ENCODE measurements around the gene KRTAP12-1. TPM values are rescaled to one million over a fixed set of nuclear protein-coding genes. Genes with fewer than 3 reads are reported as not detected.

KRTAP12-1 gene
- total and polyA plus RNA-seq, 2 of the 8 experiments (the other 6 are each of a cell fraction or from before 2014, with no cell fraction given) = 0.50 to 0.73 TPM

- H3K4ac ChIP-seq (replicated peaks; ENCODE audit: insufficient read length, low read depth, low read length) = peak overlapping the region; percentile 99
- H3K27ac ChIP-seq (ENCODE audit: low read depth, low read length) = no peak overlapping the region
- H3K9me3 ChIP-seq (ENCODE audit: insufficient read depth in 2 of 2, low read depth in 1 of 2, low read length in 1 of 2) = no peaks in the 10 kb centered on the region
- H3K56ac ChIP-seq (replicated peaks; ENCODE audit: insufficient read length, low read depth, low read length) = no peak overlapping the region
- 0 out of 4 replicates have a peak overlapping the region, but pooled peaks of 1 of the 2 experiments have one; percentile 4 for H3K4me2 ChIP-seq (ENCODE audit: insufficient read depth in 1 of 2, low read depth in 2 of 2, low read length in 2 of 2)
- H2BK20ac ChIP-seq (ENCODE audit: low read length) = peak overlapping the region; percentile 83; the same call in 1 of the 2 replicates
- H4K20me1 ChIP-seq (replicated peaks in 1 of 2; ENCODE audit: control insufficient read depth in 1 of 2, insufficient read depth in 2 of 2, low read length in 2 of 2) = peaks cover 0 to 4% of the 10 kb centered on the region in 2 experiments
- H2AFZ ChIP-seq (ENCODE audit: low read length) = no peak overlapping the region
- H2BK5ac ChIP-seq (ENCODE audit: low read depth, low read length) = peak overlapping the region; percentile 81
- peak overlapping the region; percentile 56 for H3K14ac ChIP-seq (ENCODE audit: insufficient read length)
- H3K23me2 ChIP-seq (ENCODE audit: low read depth, low read length) = peaks cover 8% of the 10 kb centered on the region
- H3K18ac ChIP-seq (ENCODE audit: extremely low read depth, low read length) = peak overlapping the region; percentile 89
- peak overlapping the region; percentile 92; the same call in 1 of the 2 replicates for H2BK15ac ChIP-seq (ENCODE audit: low read length)
- peak overlapping the region; percentile 96; the same call in 1 of the 2 replicates for H2AK5ac ChIP-seq (ENCODE audit: low read depth, low read length)
- DNase-seq (ENCODE audit: low read depth in 1 of 2, low spot score in 2 of 2) (peak in 1 of 2 experiments; percentile 48), FAIRE-seq (no peak)
- peaks cover 0 to 6% (median 4%) of the 10 kb centered on the region in 4 experiments; a peak in 3 of 7 replicates for H3K27me3 ChIP-seq (replicated peaks in 1 of 4; ENCODE audit: control insufficient read depth in 3 of 4, extremely low read depth in 1 of 4, insufficient read depth in 3 of 4, low read length in 3 of 4)
- H3K4me3 ChIP-seq (ENCODE audit: extremely low read depth in 1 of 4, insufficient read depth in 2 of 4, low read depth in 3 of 4, low read length in 4 of 4) = no peak overlapping the region
- H3K79me2 ChIP-seq (ENCODE audit: control insufficient read depth in 1 of 2, insufficient read depth in 2 of 2, low read length in 2 of 2) = no peaks in the 10 kb centered on the region
- H3K79me1 ChIP-seq (ENCODE audit: low read depth, low read length) = peaks cover 3% of the 10 kb centered on the region; the same call in 1 of the 2 replicates
- no peak for TF ChIP-seq USF2 (IDR thresholded peaks at IDR 0.05; ENCODE audit: low read length)
- no peak for TF ChIP-seq CBX8 (IDR thresholded peaks at IDR 0.05; ENCODE audit: borderline replicate concordance, low read depth, low read length)
- TF ChIP-seq TCF12 (IDR thresholded peaks at IDR 0.05; ENCODE audit: low read depth, low read length) = no peak
- peak overlapping the region; percentile 95; the same call in 1 of the 2 replicates for H2BK12ac ChIP-seq (ENCODE audit: low read depth, low read length)
- peaks cover 3 to 57% (median 48%) of the 10 kb centered on the region in 4 experiments for H3K4me1 ChIP-seq (replicated peaks in 1 of 4; ENCODE audit: control insufficient read depth in 3 of 4, insufficient read depth in 4 of 4, low read length in 3 of 4)
- peak overlapping the region; percentile 96 for H4K91ac ChIP-seq (replicated peaks; ENCODE audit: insufficient read length, low read length)
- ChIA-PET POLR2A (ENCODE audit: partially characterized antibody) (interaction anchor here (2.8 kb wide), 1 partner anchor 100 kb away, joined by 7 read pairs; the partner anchor contains the start of gene UBE2G2), CTCF (ENCODE audit: partially characterized antibody) (interaction anchor here (1.1 to 3.6 kb wide), 6 partner anchors 9 to 191 kb away, joined by 3 to 14 read pairs (median 6); partner anchors contain the start of genes KRTAP10-9 and TSPEAR)
- H3K23ac ChIP-seq (ENCODE audit: insufficient read length) = no peak overlapping the region
- no peak overlapping the region for H4K8ac ChIP-seq (ENCODE audit: extremely low read depth, insufficient read depth, low read length)
- 79% methylated on average over 12 of the region's 12 CpGs; no CpG with 5 or more reads in 1 of the 2 experiments for WGBS, 2 experiments (ENCODE audit: extremely low coverage in 1 of 2, insufficient coverage in 1 of 2, insufficient read length in 1 of 2, insufficient replicate concordance in 2 of 2, low coverage in 1 of 2, low lambda C conversion rate in 2 of 2, missing lambda C conversion rate in 1 of 2)
- no peak overlapping the region for H4K5ac ChIP-seq (ENCODE audit: insufficient read length, low read depth, low read length)
- peak overlapping the region; percentile 72 for H2BK120ac ChIP-seq (replicated peaks; ENCODE audit: low read depth, low read length)
- no peaks in the 10 kb centered on the region for H3K36me3 ChIP-seq (ENCODE audit: control insufficient read depth in 2 of 4, insufficient read depth in 4 of 4, low read length in 3 of 4)
- no peak overlapping the region for H3K9ac ChIP-seq (replicated peaks in 1 of 4; ENCODE audit: extremely low read depth in 1 of 4, low read depth in 3 of 4, low read length in 3 of 4)
Observed at GRCh38 chr21:44701541-44701940, 19.6 kb upstream of the KRTAP12-1 start.

Measured in H1 (cell line).